Hematopoietic multipotent progenitor cell treated with erythropoietin and hydrocortisone succinate and interleukin-3 and kit ligand, for 8 days (in vitro differentiated cells): Measurements from ENCODE around the gene FHDC1.

Source experiments
- DNase-seq: peaks from one replicate; pipeline ENCODE4 v3.0.0-alpha.2; 2015

The FHDC1 gene

GRCh38 chr4:152936446-152937335 lies 568 bp downstream of the FHDC1 start:
- DNase-seq = peak; percentile 48

- DNase-seq = peak; percentile 82
Observed at GRCh38 chr4:152937336-152938236, 1.5 kb downstream of the FHDC1 start.

GRCh38 chr4:152938237-152938947 lies 2.3 kb downstream of the FHDC1 start:
- peak; percentile 17 for DNase-seq

GRCh38 chr4:152939621-152940020 lies 3.5 kb downstream of the FHDC1 start:
- no peak for DNase-seq

- DNase-seq = no peak
Observed at GRCh38 chr4:152940461-152940860, 4.3 kb downstream of the FHDC1 start.

- no peak for DNase-seq
Observed at GRCh38 chr4:152941411-152941810, 5.3 kb downstream of the FHDC1 start.

GRCh38 chr4:152942346-152942745 lies 6.2 kb downstream of the FHDC1 start:
- DNase-seq = no peak

GRCh38 chr4:152943672-152944071 lies 7.5 kb downstream of the FHDC1 start:
- DNase-seq = no peak

- no peak for DNase-seq
Observed at GRCh38 chr4:152944666-152945320, 8.7 kb downstream of the FHDC1 start.

- no peak for DNase-seq
Observed at GRCh38 chr4:152945639-152946038, 9.5 kb downstream of the FHDC1 start.

- no peak for DNase-seq
Observed at GRCh38 chr4:152946446-152946845, 10.3 kb downstream of the FHDC1 start.

- no peak for DNase-seq
Observed at GRCh38 chr4:152947311-152947710, 11.2 kb downstream of the FHDC1 start.

- peak; percentile 35 for DNase-seq
Observed at GRCh38 chr4:152949930-152950329, 13.8 kb downstream of the FHDC1 start.

GRCh38 chr4:152950402-152951274 lies 14.5 kb downstream of the FHDC1 start:
- no peak for DNase-seq

GRCh38 chr4:152951348-152951747 lies 15.2 kb downstream of the FHDC1 start:
- no peak for DNase-seq

GRCh38 chr4:152953514-152953913 lies 17.4 kb downstream of the FHDC1 start:
- no peak for DNase-seq

- no peak for DNase-seq
Observed at GRCh38 chr4:152954741-152955140, 18.6 kb downstream of the FHDC1 start.

GRCh38 chr4:152956147-152956546 lies 20.0 kb downstream of the FHDC1 start:
- no peak for DNase-seq

- no peak for DNase-seq
Observed at GRCh38 chr4:152956650-152957436, 20.7 kb downstream of the FHDC1 start.

- DNase-seq = peak; percentile 80
Observed at GRCh38 chr4:152957437-152958171, 21.5 kb downstream of the FHDC1 start.
